ENCODE data around the gene STX18. TPM values are rescaled to one million over a fixed set of nuclear protein-coding genes. Genes with fewer than 3 reads are reported as not detected.
"Not testable (repeated sequence)": the region's sequence is repeated elsewhere in the genome, so short reads cannot be mapped to it uniquely, and the experiment has no call there.

STX18 gene
- total and polyA plus RNA-seq, 10 of the 15 experiments (the other 5 are each of a cell fraction or from before 2014, with no cell fraction given): 8.2 to 46.6 (median 31.1) TPM

GRCh38 chr4:4550161-4550560, 8.3 kb upstream of the STX18 start:
- SMC1A ChIA-PET (ENCODE audit: uncharacterized antibody, unreplicated experiment); H3K4me2 ChIP-seq (ENCODE audit: control insufficient read depth, insufficient read depth); H4K20me1 ChIP-seq (ENCODE audit: control insufficient read depth, insufficient read depth); H3K4me1 ChIP-seq (ENCODE audit: control insufficient read depth, insufficient read depth, low read length); H2AFZ ChIP-seq (ENCODE audit: control insufficient read depth, low read depth, low read length); H3K9ac ChIP-seq (ENCODE audit: control insufficient read depth, insufficient read depth, low read length); in situ Hi-C loops (cut with MboI); intact Hi-C loops (cut with micrococcal nuclease; ENCODE audit: unreplicated experiment); H3K9me3 ChIP-seq (replicated peaks; ENCODE audit: control insufficient read depth, insufficient read depth, low read length); BruUV-seq (replicated peaks); FAIRE-seq; H3K27me3 ChIP-seq (replicated peaks in 1 of 2; ENCODE audit: control insufficient read depth in 2 of 2, insufficient read depth in 2 of 2, low read length in 1 of 2); RAD21 ChIA-PET (ENCODE audit: unreplicated experiment); DNase-seq (ENCODE audit: low read depth, low spot score); H3K4me3 ChIP-seq; CTCF ChIA-PET; H3K36me3 ChIP-seq (ENCODE audit: control insufficient read depth in 2 of 2, insufficient read depth in 2 of 2, low read length in 1 of 2); ATAC-seq; H3K79me2 ChIP-seq (ENCODE audit: control insufficient read depth, insufficient read depth, low read length); H3K27ac ChIP-seq (ENCODE audit: control insufficient read depth, insufficient read depth); POLR2A ChIA-PET: not testable (repeated sequence)
- WGBS (ENCODE audit: insufficient coverage, insufficient replicate concordance, low lambda C conversion rate, missing lambda C conversion rate): 54% methylated on average over 4 of the region's 4 CpGs

GRCh38 chr4:4549534-4549933, 7.7 kb upstream of the STX18 start:
- ChIA-PET RAD21 (ENCODE audit: unreplicated experiment) (no interaction called here), CTCF (no interaction called here), POLR2A (no interaction called here), SMC1A (ENCODE audit: uncharacterized antibody, unreplicated experiment) (no interaction called here)
- no peaks in the 10 kb centered on the region for H4K20me1 ChIP-seq (ENCODE audit: control insufficient read depth, insufficient read depth)
- in situ Hi-C loops (cut with MboI): no loop called here
- no peak overlapping the region for H3K9ac ChIP-seq (ENCODE audit: control insufficient read depth, insufficient read depth, low read length)
- 100% methylated on average over 1 of the region's 1 CpG for WGBS (ENCODE audit: insufficient coverage, insufficient replicate concordance, low lambda C conversion rate, missing lambda C conversion rate)
- no peak overlapping the region for H3K4me2 ChIP-seq (ENCODE audit: control insufficient read depth, insufficient read depth)
- H3K36me3 ChIP-seq (ENCODE audit: control insufficient read depth in 2 of 2, insufficient read depth in 2 of 2, low read length in 1 of 2): peaks cover 1 to 4% of the 10 kb centered on the region in 2 experiments; a peak in 1 of 4 replicates
- no peak overlapping the region for H2AFZ ChIP-seq (ENCODE audit: control insufficient read depth, low read depth, low read length)
- no peaks in the 10 kb centered on the region; the same call in 2 of the 3 replicates for H3K9me3 ChIP-seq (replicated peaks; ENCODE audit: control insufficient read depth, insufficient read depth, low read length)
- no peak for FAIRE-seq
- no peaks in the 10 kb centered on the region for H3K27me3 ChIP-seq (replicated peaks in 1 of 2; ENCODE audit: control insufficient read depth in 2 of 2, insufficient read depth in 2 of 2, low read length in 1 of 2)
- DNase-seq (ENCODE audit: low read depth, low spot score): no peak
- intact Hi-C loops (cut with micrococcal nuclease; ENCODE audit: unreplicated experiment): no loop called here
- no peaks in the 10 kb centered on the region for H3K79me2 ChIP-seq (ENCODE audit: control insufficient read depth, insufficient read depth, low read length)
- no peaks in the 10 kb centered on the region for H3K4me1 ChIP-seq (ENCODE audit: control insufficient read depth, insufficient read depth, low read length)
- ATAC-seq: no peak
- no peak overlapping the region for H3K27ac ChIP-seq (ENCODE audit: control insufficient read depth, insufficient read depth)
- TF ChIP-seq PAX8 (IDR thresholded peaks at IDR 0.05): no peak
- TF ChIP-seq, protein P1, sequence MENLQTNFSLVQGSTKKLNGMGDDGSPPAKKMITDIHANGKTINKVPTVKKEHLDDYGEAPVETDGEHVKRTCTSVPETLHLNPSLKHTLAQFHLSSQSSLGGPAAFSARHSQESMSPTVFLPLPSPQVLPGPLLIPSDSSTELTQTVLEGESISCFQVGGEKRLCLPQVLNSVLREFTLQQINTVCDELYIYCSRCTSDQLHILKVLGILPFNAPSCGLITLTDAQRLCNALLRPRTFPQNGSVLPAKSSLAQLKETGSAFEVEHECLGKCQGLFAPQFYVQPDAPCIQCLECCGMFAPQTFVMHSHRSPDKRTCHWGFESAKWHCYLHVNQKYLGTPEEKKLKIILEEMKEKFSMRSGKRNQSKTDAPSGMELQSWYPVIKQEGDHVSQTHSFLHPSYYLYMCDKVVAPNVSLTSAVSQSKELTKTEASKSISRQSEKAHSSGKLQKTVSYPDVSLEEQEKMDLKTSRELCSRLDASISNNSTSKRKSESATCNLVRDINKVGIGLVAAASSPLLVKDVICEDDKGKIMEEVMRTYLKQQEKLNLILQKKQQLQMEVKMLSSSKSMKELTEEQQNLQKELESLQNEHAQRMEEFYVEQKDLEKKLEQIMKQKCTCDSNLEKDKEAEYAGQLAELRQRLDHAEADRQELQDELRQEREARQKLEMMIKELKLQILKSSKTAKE (IDR thresholded peaks at IDR 0.05; ENCODE audit: low read depth, poor library complexity, severe bottlenecking): no peak
- no TSS peak for BruUV-seq (replicated peaks)
- no peak overlapping the region for H3K4me3 ChIP-seq
